HL-60 (cell line): ENCODE results near the gene FAM13C.

ENCODE experiments used
- DNase-seq, 2 experiments: peaks; one replicate each; pipeline ENCODE4 v3.0.0-alpha.2; 2010 to 2020; ENCODE audit warnings: low read depth in 1 of 2, low spot score in 1 of 2
- H3K27ac ChIP-seq: fragments of 250-450 bp; sonication (Bioruptor Pico); replicated peaks from 2 replicates; pipeline ENCODE4 v1.5.1; 2020; ENCODE audit warnings: mild to moderate bottlenecking, moderate library complexity
- H3K27me3 ChIP-seq: fragments of 250-450 bp; sonication (Bioruptor Pico); 2 replicates; pipeline ENCODE4 v1.5.1; 2021; ENCODE audit warnings: mild to moderate bottlenecking, moderate library complexity; ENCODE audit not compliant: insufficient read depth, poor library complexity, severe bottlenecking
- H3K4me3 ChIP-seq: replicated peaks from 2 replicates; pipeline ENCODE4 v1.5.1; 2011; ENCODE audit warnings: mild to moderate bottlenecking, control low read depth, low read length; ENCODE audit not compliant: insufficient read depth
- CTCF ChIP-seq: IDR thresholded peaks from one replicate; pipeline ENCODE4 v1.5.1; 2011; ENCODE audit warnings: low read length, control low read depth, inconsistent platforms; ENCODE audit not compliant: insufficient read depth
- GABPA ChIP-seq: IDR thresholded peaks from 2 replicates; pipeline ENCODE4 v1.6.1; 2012; ENCODE audit warnings: low read depth
- POLR2AphosphoS5 ChIP-seq: IDR thresholded peaks from 2 replicates; pipeline ENCODE4 v1.6.1; 2012; ENCODE audit warnings: low read depth
- REST ChIP-seq: IDR thresholded peaks from 2 replicates; pipeline ENCODE4 v1.6.1; 2012; ENCODE audit warnings: low read depth; ENCODE audit not compliant: insufficient replicate concordance
- SPI1 ChIP-seq: IDR thresholded peaks from 2 replicates; pipeline ENCODE4 v1.6.1; 2012; ENCODE audit warnings: low read depth, mild to moderate bottlenecking, borderline replicate concordance

Gene FAM13C

GRCh38 chr10:59272061-59272460 lies 90.3 kb downstream of the FAM13C start:
- no peak for TF ChIP-seq REST
- no peak for TF ChIP-seq GABPA
- no peak for TF ChIP-seq SPI1
- no peak for TF ChIP-seq POLR2AphosphoS5
- no peak for TF ChIP-seq CTCF
- Histone ChIP-seq H3K4me3 (no peak overlapping the region), H3K27ac (no peak overlapping the region), H3K27me3 (no peaks in the 10 kb centered on the region)
- DNase-seq = no peak

GRCh38 chr10:59271160-59271559 lies 91.2 kb downstream of the FAM13C start:
- Histone ChIP-seq H3K4me3 (no peak overlapping the region), H3K27me3 (no peaks in the 10 kb centered on the region), H3K27ac (no peak overlapping the region)
- DNase-seq = no peak
- TF ChIP-seq REST = no peak
- no peak for TF ChIP-seq CTCF
- no peak for TF ChIP-seq SPI1
- no peak for TF ChIP-seq GABPA
- TF ChIP-seq POLR2AphosphoS5 = no peak

- Histone ChIP-seq H3K27me3 (no peaks in the 10 kb centered on the region), H3K27ac (no peak overlapping the region), H3K4me3 (no peak overlapping the region)
- TF ChIP-seq REST (no peak), POLR2AphosphoS5 (no peak), GABPA (no peak), SPI1 (no peak), CTCF (no peak)
- no peak for DNase-seq
Measured at GRCh38 chr10:59270492-59270891, 91.9 kb downstream of the FAM13C start.
